ENCODE data around the gene DCAF4L1.

The DCAF4L1 gene

DNA sequence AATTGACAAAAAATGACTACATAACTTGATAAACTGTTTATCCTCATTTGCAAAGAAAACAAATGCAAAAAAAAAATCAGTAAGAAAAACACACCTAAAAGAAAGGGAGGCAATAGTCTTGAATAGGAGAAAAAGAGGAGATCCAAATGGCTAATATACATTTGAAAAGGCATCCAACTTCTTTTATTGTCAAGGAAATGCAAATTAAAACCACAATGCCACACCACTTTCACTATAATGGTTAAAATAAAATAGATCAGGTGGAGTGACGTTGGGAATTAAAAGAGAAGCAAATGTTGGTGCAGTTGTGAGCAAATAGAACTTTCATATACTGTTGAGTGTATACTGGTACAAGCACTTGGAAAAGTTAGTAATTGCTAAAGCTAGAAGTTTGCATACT, 3.6 kb downstream of the DCAF4L1 start:
- no peak for DNase-seq (ENCODE audit: low read depth)
- TF ChIP-seq, protein P1, sequence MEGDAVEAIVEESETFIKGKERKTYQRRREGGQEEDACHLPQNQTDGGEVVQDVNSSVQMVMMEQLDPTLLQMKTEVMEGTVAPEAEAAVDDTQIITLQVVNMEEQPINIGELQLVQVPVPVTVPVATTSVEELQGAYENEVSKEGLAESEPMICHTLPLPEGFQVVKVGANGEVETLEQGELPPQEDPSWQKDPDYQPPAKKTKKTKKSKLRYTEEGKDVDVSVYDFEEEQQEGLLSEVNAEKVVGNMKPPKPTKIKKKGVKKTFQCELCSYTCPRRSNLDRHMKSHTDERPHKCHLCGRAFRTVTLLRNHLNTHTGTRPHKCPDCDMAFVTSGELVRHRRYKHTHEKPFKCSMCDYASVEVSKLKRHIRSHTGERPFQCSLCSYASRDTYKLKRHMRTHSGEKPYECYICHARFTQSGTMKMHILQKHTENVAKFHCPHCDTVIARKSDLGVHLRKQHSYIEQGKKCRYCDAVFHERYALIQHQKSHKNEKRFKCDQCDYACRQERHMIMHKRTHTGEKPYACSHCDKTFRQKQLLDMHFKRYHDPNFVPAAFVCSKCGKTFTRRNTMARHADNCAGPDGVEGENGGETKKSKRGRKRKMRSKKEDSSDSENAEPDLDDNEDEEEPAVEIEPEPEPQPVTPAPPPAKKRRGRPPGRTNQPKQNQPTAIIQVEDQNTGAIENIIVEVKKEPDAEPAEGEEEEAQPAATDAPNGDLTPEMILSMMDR (IDR thresholded peaks at IDR 0.05; ENCODE audit: insufficient read depth, low read depth, low read length, missing control alignments): no peak
- H3K4me3 ChIP-seq (ENCODE audit: low read depth, low read length): no peak overlapping the region

DNA sequence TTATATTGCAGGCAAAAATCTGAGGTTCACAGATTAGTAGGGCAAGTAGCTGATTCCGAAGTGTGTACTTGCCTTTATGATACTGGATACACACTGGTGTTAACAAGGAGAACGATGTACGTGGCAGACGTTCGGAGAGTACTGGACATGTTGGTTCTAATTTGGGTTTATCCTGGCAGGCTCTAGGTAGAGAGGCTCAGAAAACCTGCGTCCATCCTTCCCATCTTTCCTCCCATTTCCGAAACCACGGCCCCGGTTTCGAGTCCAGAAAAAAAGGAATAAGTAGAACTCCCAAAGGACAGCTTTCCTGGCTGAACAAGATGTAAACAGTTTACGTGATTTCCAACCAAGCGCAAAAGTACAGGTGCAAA, 8.4 kb downstream of the DCAF4L1 start:
- DNase-seq (ENCODE audit: low read depth): no peak
- H3K4me3 ChIP-seq (ENCODE audit: low read depth, low read length): peak overlapping the region; percentile 80
- TF ChIP-seq, protein P1 (IDR thresholded peaks at IDR 0.05; ENCODE audit: insufficient read depth, low read depth, low read length, missing control alignments): no peak

DNA sequence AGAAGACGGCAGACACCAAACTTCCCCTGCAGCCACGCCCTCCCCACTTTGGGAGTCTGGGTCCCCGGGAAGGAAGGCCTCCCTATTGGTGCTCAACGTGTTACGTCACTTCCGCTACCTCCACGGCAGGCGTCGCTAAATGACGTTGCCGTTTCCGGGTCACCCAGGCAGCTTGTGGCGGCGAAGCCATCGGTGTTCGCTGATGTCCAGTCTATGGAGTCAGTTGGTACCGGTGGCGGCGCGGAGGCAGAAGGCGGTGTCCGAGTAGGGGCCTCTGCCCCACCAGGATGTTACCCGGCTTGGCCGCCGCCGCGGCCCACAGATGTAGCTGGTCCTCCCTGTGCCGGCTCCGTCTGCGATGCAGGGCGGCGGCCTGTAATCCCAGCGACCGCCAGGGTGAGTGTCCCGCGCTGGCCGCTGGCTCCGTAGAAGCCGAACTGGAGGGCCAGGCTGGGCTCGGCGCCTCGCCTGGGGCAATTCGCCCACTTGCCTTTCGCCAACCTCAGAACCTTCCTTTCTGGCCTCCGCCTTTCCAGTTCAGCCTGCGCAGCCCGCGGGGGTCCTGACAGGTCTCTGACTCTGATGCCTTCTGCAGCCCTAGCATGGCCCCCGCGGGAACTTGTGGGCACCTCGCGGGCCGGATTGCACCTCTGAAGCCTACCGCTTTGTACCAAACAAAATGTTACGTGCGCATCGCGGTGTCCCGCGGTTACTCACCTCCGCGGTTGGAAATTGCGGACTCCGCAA, 9.0 kb downstream of the DCAF4L1 start, which contains the start of gene SLC30A9:
SLC30A9 (plus strand) TSS at position 166 of the 747 bp plus-strand sequence; CDS start at position 288, 122 bp downstream.
- TF ChIP-seq, protein P1 (IDR thresholded peaks at IDR 0.05; ENCODE audit: insufficient read depth, low read depth, low read length, missing control alignments): no peak
- peak within 1 kb of the TSS; percentile 80 for H3K4me3 ChIP-seq (ENCODE audit: low read depth, low read length)
- peak; percentile 95 for DNase-seq (ENCODE audit: low read depth)

DNA sequence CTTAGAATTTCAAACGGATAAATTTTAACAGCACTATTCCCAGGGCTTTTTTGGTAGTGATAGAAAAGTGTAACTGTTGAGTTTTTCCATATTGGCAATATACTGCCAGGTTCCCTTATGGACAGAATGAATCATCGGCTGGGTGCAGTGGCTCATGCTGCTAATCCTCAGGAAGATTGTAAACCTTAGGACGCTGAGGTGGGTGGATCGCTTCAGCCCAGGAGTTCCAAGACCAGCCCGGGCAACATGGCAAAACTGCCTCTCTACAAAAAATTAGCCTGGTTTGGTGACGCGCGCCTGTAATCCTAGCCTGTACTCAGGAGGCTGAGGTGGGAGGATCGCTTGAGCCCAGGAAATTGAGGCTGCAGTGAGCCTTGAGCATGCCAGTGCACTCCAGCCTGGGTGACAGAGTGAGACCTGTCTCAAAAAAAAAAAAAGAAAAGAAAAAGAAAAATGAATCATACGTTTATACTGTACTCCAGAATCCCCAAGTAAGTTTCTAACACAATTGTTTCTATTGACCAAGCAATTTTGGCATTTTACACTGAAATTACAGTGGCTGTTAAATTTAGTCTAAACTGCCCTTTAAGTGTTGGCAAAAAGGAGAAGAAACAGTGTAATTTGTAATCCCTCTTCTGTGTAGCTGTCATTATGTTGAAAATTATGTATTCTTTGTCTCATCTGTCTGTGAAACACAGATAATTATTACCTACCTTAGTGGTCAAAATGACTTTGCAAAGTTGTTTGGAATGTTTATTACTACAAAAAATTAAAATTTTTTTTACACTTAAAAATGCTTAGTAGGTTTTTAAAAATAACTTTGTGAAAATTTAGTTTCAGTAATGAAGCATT, 10.6 kb downstream of the DCAF4L1 start:
- H3K4me3 ChIP-seq (ENCODE audit: low read depth, low read length): peak overlapping the region; percentile 80; the same call in 1 of the 2 replicates
- DNase-seq (ENCODE audit: low read depth): no peak
- TF ChIP-seq, protein P1 (IDR thresholded peaks at IDR 0.05; ENCODE audit: insufficient read depth, low read depth, low read length, missing control alignments): no peak

DNA sequence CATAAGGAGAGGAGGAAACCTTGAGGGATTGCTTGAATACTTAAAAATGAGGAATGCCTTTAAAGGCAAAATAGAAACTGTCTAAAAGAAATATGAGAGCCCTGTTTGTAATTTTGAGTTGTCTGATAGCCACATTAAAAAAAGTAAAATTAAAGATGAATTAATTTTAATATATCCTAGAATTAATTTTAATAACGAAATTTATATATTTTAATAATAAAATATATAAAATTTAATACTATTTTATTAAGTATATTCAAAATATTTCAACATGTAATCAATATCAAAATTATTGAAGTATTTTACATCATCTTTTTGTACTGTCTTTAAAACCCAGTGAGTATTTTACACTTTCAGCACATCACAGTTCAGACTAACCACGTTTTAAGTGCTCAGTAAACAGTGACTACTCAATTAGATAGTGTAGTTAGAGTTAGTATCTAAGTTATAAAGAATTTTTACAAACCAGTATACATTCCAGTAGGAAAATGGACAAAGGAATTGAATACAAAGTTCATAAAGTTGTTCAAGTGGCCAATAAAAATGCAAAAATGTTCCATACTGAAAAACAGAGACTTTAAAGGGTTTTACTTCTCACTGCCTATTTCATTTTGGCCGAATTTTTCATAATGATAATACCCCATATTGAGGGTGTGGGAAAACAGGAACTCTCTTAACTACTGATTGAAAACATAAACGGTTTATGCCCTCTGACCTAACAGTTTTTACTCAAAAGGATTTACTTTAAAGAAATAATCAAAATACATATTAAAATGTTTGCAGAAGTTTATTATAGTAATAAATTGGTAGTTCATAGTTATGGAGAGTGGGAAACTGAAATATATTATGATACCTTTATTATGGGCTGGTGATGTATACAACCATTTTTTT, 11.7 kb downstream of the DCAF4L1 start:
- TF ChIP-seq, protein P1 (IDR thresholded peaks at IDR 0.05; ENCODE audit: insufficient read depth, low read depth, low read length, missing control alignments): no peak
- H3K4me3 ChIP-seq (ENCODE audit: low read depth, low read length): no peak overlapping the region
- no peak for DNase-seq (ENCODE audit: low read depth)

DNA sequence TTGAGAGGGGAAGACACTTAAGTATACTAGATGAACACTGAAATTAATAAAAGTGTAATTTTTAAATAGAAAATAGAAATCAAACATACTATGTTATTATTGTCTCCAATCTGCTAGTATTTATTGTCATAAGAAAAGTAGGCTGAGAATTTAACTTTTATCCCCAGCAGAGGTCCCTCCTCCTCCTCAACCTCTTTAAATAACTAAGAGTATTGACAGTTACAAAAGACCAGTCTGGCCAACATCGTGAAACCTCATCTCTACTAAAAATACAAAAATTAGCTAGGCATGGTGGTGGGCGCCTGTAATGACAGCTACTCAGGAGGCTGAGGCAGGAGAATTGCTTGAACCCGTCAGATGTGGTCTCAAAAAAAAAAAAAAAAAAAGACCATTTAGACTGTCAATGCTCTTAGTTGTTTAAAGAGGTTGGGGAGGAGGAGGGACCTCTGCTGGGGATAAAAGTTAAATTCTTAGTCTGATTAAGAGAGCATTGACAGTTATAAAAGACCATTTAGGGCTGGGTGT, 13.0 kb downstream of the DCAF4L1 start:
- TF ChIP-seq, protein P1 (IDR thresholded peaks at IDR 0.05; ENCODE audit: insufficient read depth, low read depth, low read length, missing control alignments): no peak
- H3K4me3 ChIP-seq (ENCODE audit: low read depth, low read length): no peak overlapping the region
- no peak for DNase-seq (ENCODE audit: low read depth)
